NCI-H82 (cell line): Measurements from ENCODE around the gene TMEM198.

Experiments used
- DNase-seq: peaks from one replicate; lab custom pipeline; 2025; lab: John Stamatoyannopoulos, UW

The TMEM198 gene

GRCh38 chr2:219562049-219563020 lies 18.5 kb downstream of the TMEM198 start:
- no peak for DNase-seq

- no peak for DNase-seq
Observed at GRCh38 chr2:219563271-219563928, 19.6 kb downstream of the TMEM198 start.

GRCh38 chr2:219565130-219566080 lies 21.6 kb downstream of the TMEM198 start:
- no peak for DNase-seq

GRCh38 chr2:219566640-219567039 lies 22.8 kb downstream of the TMEM198 start:
- no peak for DNase-seq

GRCh38 chr2:219567131-219567530 lies 23.3 kb downstream of the TMEM198 start:
- no peak for DNase-seq

GRCh38 chr2:219567791-219568361 lies 24.0 kb downstream of the TMEM198 start:
- DNase-seq: no peak

- DNase-seq: no peak
Observed at GRCh38 chr2:219569041-219569440, 25.2 kb downstream of the TMEM198 start.

- peak; percentile 94 for DNase-seq
Observed at GRCh38 chr2:219569635-219570034, 25.8 kb downstream of the TMEM198 start.

- DNase-seq: peak; percentile 61
Observed at GRCh38 chr2:219570194-219570923, 26.5 kb downstream of the TMEM198 start.

GRCh38 chr2:219570924-219571310 lies 27.1 kb downstream of the TMEM198 start:
- DNase-seq: peak; percentile 44

GRCh38 chr2:219571311-219572236 lies 27.7 kb downstream of the TMEM198 start, which contains the start of gene OBSL1:
TSS of gene OBSL1 (minus strand) at chr2:219571539. CDS start at chr2:219571232, 307 bp downstream.
- DNase-seq: peak; percentile 96

GRCh38 chr2:219572237-219573001 lies 28.6 kb downstream of the TMEM198 start, which contains the start of gene INHA:
TSS of gene INHA (plus strand) at chr2:219572310. CDS start at chr2:219572375, 65 bp downstream.
- DNase-seq: no peak

GRCh38 chr2:219573166-219573565 lies 29.3 kb downstream of the TMEM198 start:
- DNase-seq: no peak

GRCh38 chr2:219574484-219575311 lies 30.9 kb downstream of the TMEM198 start:
- DNase-seq: no peak

GRCh38 chr2:219575566-219576504 lies 32.0 kb downstream of the TMEM198 start:
- no peak for DNase-seq

GRCh38 chr2:219576505-219577388 lies 32.9 kb downstream of the TMEM198 start:
- DNase-seq: peak; percentile 82
